Stimulated activated CD4-positive, alpha-beta T cell treated with anti-CD3 and anti-CD28 coated beads, Interleukin-4, amount 100 ng/mL, for 1 hour (primary cell): ENCODE results near the gene GARNL3.

Source experiments
- DNase-seq: peaks from one replicate; pipeline ENCODE4 v3.0.0-alpha.2; 2020

Gene GARNL3

GRCh38 chr9:127411122-127411521, 146.5 kb downstream of the GARNL3 start:
- DNase-seq, result no peak

DNA sequence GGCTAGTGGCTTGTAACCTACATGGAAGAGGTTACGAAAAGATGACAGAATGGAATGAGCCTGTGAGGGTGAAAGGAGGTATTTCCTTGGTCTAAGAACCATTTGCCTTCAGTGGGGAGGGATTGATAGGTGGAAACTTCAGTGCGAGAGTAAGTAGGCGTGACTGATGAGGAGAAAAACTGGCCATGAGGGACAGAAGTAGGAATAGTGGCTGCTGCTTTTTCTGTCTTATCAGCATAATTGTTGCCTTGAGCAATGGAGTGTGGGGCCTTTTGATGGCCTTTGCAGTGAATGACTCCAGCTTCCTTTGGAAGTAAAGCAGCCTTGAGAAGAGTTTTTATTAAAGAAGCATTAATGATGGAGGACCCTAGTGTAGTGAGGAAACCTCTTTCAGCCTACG, 150.6 kb downstream of the GARNL3 start:
- DNase-seq, result no peak

GRCh38 chr9:127415657-127416056, 151.1 kb downstream of the GARNL3 start:
- DNase-seq, result no peak

DNA sequence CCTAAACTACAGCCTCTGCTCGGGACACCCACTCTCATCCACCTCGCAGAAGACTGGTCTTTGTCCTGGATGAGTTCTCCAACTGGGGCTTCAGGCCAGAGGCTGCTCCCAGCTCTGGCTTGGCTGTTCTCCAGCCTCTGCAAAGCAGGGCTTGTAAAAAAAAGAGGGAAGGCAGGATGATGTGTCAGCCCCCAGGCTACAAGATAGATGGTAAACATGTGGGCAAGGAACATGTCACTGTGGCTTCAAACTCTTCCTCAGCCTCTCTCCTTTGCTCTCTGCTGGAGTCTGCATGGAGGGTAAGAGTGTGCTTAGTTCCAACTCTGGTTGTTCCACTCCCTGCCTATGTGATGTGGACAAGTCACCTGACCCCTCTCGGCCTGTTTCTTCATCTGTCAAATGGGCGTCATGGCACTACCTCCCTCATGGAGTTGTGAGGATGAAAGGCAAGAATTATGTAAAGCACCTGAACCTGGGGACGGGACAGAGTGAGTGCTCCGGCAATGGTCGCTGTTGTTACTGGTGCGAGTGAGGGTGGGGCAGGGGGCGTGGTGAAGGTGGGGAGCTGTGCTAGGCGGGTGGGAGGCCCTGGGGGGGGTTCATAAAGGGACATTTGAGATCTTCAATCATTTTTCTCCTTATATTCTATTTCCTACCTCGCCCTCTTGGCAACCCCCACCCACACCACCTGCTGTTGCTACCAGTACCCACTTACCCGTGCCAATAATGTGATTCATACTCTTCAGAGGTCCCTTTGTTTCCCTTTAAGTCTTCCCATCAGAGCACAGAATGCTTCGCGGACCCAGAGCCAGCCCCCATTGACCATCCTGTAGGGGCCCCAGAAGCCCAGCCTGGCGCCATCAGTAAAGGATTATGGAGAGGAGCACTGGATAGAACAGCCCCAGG, 152.8 kb downstream of the GARNL3 start:
- DNase-seq, result no peak

GRCh38 chr9:127418037-127418471, 153.5 kb downstream of the GARNL3 start:
- peak; percentile 56 for DNase-seq

GRCh38 chr9:127419348-127419747, 154.8 kb downstream of the GARNL3 start:
- DNase-seq, result no peak

DNA sequence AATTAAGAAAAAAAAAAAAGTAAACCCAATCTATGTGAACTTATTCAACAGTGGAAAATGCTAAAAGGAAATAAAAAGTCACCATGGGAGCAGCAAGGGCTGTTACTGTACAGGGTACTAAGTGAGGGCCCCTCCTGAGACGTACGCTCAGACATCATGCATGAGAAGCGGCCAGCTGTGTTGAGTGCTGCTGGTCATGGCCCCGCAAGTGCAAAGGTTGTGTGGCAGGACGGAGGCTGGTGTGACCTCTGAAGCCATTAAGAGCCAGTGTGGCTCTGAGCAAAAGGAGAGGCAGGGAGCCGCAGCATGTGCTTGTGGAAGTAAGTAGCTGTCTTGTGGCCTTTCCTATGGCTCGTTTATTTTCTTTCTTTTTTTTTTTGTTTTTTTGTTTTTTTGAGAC, 156.5 kb downstream of the GARNL3 start:
- DNase-seq, result no peak

DNA sequence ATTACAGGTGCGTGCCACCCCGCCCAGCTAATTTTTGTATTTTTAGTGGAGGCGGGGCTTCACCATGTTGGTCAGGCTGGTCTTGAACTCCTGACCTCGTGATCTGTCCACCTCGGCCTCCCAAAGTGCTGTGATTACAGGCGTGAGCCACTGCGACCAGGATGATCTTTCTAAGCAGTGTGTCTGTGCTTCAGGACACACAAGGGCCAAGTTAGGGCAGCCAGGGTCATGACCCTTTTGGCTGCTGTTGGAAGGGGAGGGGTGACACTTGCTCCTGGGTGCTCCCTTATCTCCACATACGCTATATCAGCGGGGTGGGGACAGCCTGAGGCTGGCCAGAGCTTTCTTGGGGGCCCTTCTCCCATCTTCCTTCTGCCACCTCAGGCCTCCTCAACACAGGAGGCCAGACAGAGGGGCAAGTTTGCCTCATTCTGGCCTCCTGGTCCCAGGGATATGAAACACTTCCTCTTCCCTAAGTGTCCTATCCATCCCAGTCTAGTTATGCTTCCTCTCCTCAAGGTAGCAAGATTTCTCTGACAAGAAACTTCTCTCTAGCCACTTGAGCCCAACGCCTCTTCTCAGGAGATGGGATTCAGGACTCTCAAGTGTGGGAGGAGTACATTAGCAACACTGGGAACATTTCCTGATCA, 157.7 kb downstream of the GARNL3 start:
- no peak for DNase-seq

- no peak for DNase-seq
These were observed 158.2 kb downstream of the GARNL3 start for GRCh38 chr9:127422787-127423186.

DNA sequence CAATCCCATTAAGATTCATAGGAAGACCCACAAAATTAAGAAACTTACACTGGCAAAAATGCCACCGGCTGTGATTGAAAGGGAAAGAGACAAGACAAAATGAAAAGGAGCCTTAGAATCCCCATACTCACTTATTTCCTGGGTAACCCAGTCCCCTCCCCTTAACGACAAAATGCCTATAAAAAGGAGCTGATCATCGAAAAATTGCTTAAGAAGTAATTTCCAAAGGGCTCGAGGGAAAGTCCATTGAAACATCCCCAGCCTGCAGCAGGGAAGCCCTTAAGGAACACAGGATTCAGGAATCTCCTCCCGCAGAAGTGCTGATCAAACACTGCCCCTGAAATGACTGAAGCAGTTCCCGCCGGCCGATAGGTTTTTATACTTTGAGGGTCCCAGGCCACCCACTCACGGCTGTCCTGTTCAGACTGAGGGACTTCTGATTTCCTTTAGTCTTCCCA, 158.9 kb downstream of the GARNL3 start:
- DNase-seq, result no peak

DNA sequence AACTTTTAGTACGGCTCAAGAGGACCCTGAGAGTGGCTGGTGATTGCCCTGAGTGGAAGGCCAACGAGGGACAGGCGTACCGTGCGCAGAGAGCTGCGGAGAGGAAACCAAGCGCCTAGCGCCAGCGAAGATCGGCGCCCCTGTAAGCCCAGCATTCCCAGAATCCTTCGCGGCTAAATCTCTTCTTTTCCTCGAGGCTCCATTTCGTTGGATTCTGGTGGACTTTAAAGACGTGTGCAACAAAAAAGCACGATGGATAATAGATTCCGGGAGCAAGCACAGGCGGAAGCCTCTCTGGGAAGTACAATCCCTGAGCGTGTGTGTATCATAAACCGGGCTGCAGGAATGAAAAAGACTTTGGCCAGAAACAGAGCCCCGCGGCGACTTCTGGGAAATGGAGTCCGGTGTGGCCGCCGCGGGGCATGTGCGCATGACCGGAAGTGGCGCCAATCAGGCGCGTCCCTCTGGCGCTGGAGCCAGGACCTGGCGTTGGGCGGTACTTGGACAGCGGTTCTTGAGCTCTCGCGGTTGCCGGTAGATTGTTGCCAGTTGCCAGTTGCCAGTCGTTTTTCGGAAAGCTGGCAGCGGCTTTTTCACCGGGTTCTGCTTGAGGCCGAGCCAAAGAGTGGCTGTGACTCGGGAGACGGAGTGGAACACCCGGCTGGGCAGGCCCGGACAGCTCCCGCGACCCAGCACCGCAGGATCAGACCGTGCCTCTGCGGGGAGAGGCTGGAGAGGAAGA, 159.5 kb downstream of the GARNL3 start, which contains the start of gene ZNF79:
Gene ZNF79, plus strand, starts transcription at position 449 of the 742 bp plus-strand sequence. CDS start 406 bp downstream, outside the sequence.
- peak; percentile 90 for DNase-seq

- peak; percentile 40 for DNase-seq
These were observed 160.1 kb downstream of the GARNL3 start for GRCh38 chr9:127424676-127424999.

- DNase-seq, result no peak
These were observed 162.2 kb downstream of the GARNL3 start for GRCh38 chr9:127426756-127427155.

GRCh38 chr9:127428348-127428747, 163.8 kb downstream of the GARNL3 start:
- no peak for DNase-seq

- DNase-seq, result no peak
These were observed 165.8 kb downstream of the GARNL3 start for GRCh38 chr9:127430415-127430814.

GRCh38 chr9:127437497-127438264, 173.1 kb downstream of the GARNL3 start:
- no peak for DNase-seq

GRCh38 chr9:127438394-127438793, 173.8 kb downstream of the GARNL3 start:
- DNase-seq, result no peak
